CD14-positive monocyte (primary cell): Measurements from ENCODE around the gene COL4A2. TPM values are rescaled to one million over a fixed set of nuclear protein-coding genes. Genes with fewer than 3 reads are reported as not detected.

ENCODE experiments used
- DNase-seq, 3 donors: peaks; one replicate each; pipeline ENCODE4 v3.0.0-alpha.2; 2011 to 2022
- H2AFZ ChIP-seq: 2 replicates; pipeline ENCODE4 v1.6.0; 2012; ENCODE audit warnings: mild to moderate bottlenecking, low read depth, low read length, inconsistent platforms; ENCODE audit not compliant: insufficient read depth, poor library complexity, severe bottlenecking
- H3K27ac ChIP-seq, 2 donors: 1 replicate in 1 of 2; 2 replicates in 1 of 2; pipeline ENCODE4 v1.5.1; 2012 to 2013; ENCODE audit warnings: low read length in 2 of 2, control low read depth in 1 of 2, inconsistent platforms in 1 of 2, low read depth in 1 of 2, mild to moderate bottlenecking in 1 of 2
- H3K27me3 ChIP-seq, 2 donors: one replicate each; pipeline versions ENCODE4 v1.6.0 to v1.6.1; 2011 to 2013; ENCODE audit warnings: low read length in 2 of 2; ENCODE audit not compliant: control insufficient read depth in 2 of 2, insufficient read depth in 2 of 2
- H3K36me3 ChIP-seq, 2 donors: replicated peaks in 1 of 2; 1 replicate in 1 of 2; 2 replicates in 1 of 2; pipeline versions ENCODE4 v1.5.1 to v1.6.1; 2012 to 2013; ENCODE audit warnings: low read length in 2 of 2, control low read depth in 1 of 2, inconsistent platforms in 1 of 2, mild to moderate bottlenecking in 1 of 2; ENCODE audit not compliant: insufficient read depth in 2 of 2, control insufficient read depth in 1 of 2
- H3K4me1 ChIP-seq, 2 donors: 1 replicate in 1 of 2; 2 replicates in 1 of 2; pipeline versions ENCODE4 v1.5.1 to v1.6.1; 2012 to 2013; ENCODE audit warnings: low read length in 2 of 2, control low read depth in 1 of 2, inconsistent platforms in 1 of 2, mild to moderate bottlenecking in 1 of 2, moderate library complexity in 1 of 2; ENCODE audit not compliant: insufficient read depth in 2 of 2, control insufficient read depth in 1 of 2
- H3K4me2 ChIP-seq: replicated peaks from 2 replicates; pipeline ENCODE3; 2012; ENCODE audit warnings: low read length, moderate library complexity, mild to moderate bottlenecking; ENCODE audit not compliant: poor library complexity, severe bottlenecking; ENCODE audit errors: extremely low read depth
- H3K4me3 ChIP-seq, 3 experiments: fragments of 200-600 bp in 1 of 3; sonication (generic) in 1 of 3; replicated peaks in 1 of 3; 1 replicate in 2 of 3; 2 replicates in 1 of 3; pipeline ENCODE4 v1.5.1; 2011 to 2013; ENCODE audit warnings: low read length in 3 of 3, mild to moderate bottlenecking in 3 of 3, control low read depth in 2 of 3, low read depth in 2 of 3, inconsistent platforms in 1 of 3, moderate library complexity in 1 of 3
- H3K79me2 ChIP-seq: 2 replicates; pipeline ENCODE4 v1.6.0; 2012; ENCODE audit warnings: mild to moderate bottlenecking, control low read depth, inconsistent platforms, low read length, moderate library complexity; ENCODE audit not compliant: insufficient read depth
- H3K9ac ChIP-seq: 2 replicates; pipeline ENCODE4 v1.6.0; 2017; ENCODE audit warnings: low read length, mild to moderate bottlenecking; ENCODE audit not compliant: insufficient read depth, poor library complexity, severe bottlenecking
- H3K9me3 ChIP-seq, 2 donors: replicated peaks in 1 of 2; 1 replicate in 1 of 2; 2 replicates in 1 of 2; pipeline versions ENCODE4 v1.5.1 to v1.6.1; 2012 to 2013; ENCODE audit warnings: low read length in 2 of 2, control low read depth in 1 of 2; ENCODE audit not compliant: control insufficient read depth in 1 of 2, insufficient read depth in 1 of 2
- H4K20me1 ChIP-seq: 2 replicates; pipeline ENCODE4 v1.6.0; 2012; ENCODE audit warnings: mild to moderate bottlenecking, low read length, control low read depth, moderate library complexity; ENCODE audit not compliant: insufficient read depth
- H3K27ac Mint-ChIP-seq, 7 donors: one replicate each; pipeline ENCODE4 v1.8.0; 2020; ENCODE audit warnings: mild to moderate bottlenecking in 7 of 7, mixed read lengths in 7 of 7, moderate library complexity in 6 of 7, inconsistent platforms in 2 of 7
- H3K27me3 Mint-ChIP-seq, 3 donors: one replicate each; pipeline ENCODE4 v1.8.0; 2021 to 2022; ENCODE audit warnings: low read depth in 3 of 3, mild to moderate bottlenecking in 3 of 3, mixed read lengths in 3 of 3, moderate library complexity in 3 of 3, inconsistent platforms in 1 of 3
- H3K36me3 Mint-ChIP-seq, 2 donors: one replicate each; pipeline ENCODE4 v1.8.0; 2020; ENCODE audit warnings: mixed read lengths in 2 of 2, inconsistent platforms in 1 of 2, mild to moderate bottlenecking in 1 of 2
- H3K4me1 Mint-ChIP-seq: one replicate; pipeline ENCODE4 v1.8.0; 2020; ENCODE audit warnings: mild to moderate bottlenecking, mixed read lengths
- H3K4me3 Mint-ChIP-seq, 2 donors: one replicate each; pipeline ENCODE4 v1.8.0; 2020; ENCODE audit warnings: mild to moderate bottlenecking in 2 of 2, mixed read lengths in 2 of 2, moderate library complexity in 1 of 2
- H3K9me3 Mint-ChIP-seq, 7 donors: one replicate each; pipeline ENCODE4 v1.8.0; 2020 to 2022; ENCODE audit warnings: mixed read lengths in 7 of 7, mild to moderate bottlenecking in 6 of 7, moderate library complexity in 6 of 7, inconsistent platforms in 2 of 7
- CTCF ChIP-seq: fragments of 200-600 bp; IDR thresholded peaks from one replicate; pipeline ENCODE4 v1.8.0; 2022; ENCODE audit warnings: antibody characterized with exemption, mild to moderate bottlenecking
- WGBS: methylation state at CpG from one replicate; pipeline ENCODE4 v1.1.5; 2013; ENCODE audit warnings: missing lambda C conversion rate; ENCODE audit not compliant: insufficient coverage; 5-methylcytosine and 5-hydroxymethylcytosine counted together
- intact Hi-C, 2 donors: fragments of 100-400 bp; cut with micrococcal nuclease; formaldehyde crosslinking; loops; one replicate each; pipeline versions ENCODE4 v1.15.0 to v1.15.1; 2023
- polyA plus RNA-seq, 3 donors: library from polyadenylated mRNA; depleted of rRNA in 1 of 3; unstranded in 2 of 3; stranded (reverse) in 1 of 3; fragments of 300-500 nt in 2 of 3; fragments of >200 nt in 1 of 3; fragmentation: Illumina TruSeq in 2 of 3; gene quantifications; 1 replicate in 2 of 3; 2 replicates in 1 of 3; pipeline ENCODE4 v1.2.3, GENCODE V29; 2012 to 2021

The COL4A2 gene
- polyA plus RNA-seq, 3 donors = not detected

- no peak overlapping the region for H3K4me2 ChIP-seq
- H3K27me3 Mint-ChIP-seq = peaks cover 7 to 21% (median 11%) of the 10 kb centered on the region in 3 donors
- H3K27me3 ChIP-seq = no peaks in the 10 kb centered on the region
- 91% methylated on average over 8 of the region's 8 CpGs for WGBS
- no peak overlapping the region for H3K27ac ChIP-seq
- H3K4me3 Mint-ChIP-seq = no peak overlapping the region
- H2AFZ ChIP-seq = no peak overlapping the region
- H3K4me1 Mint-ChIP-seq = no peaks in the 10 kb centered on the region
- H4K20me1 ChIP-seq = no peaks in the 10 kb centered on the region
- no peaks in the 10 kb centered on the region for H3K4me1 ChIP-seq
- no peaks in the 10 kb centered on the region for H3K36me3 ChIP-seq
- H3K79me2 ChIP-seq = no peaks in the 10 kb centered on the region
- no peaks in the 10 kb centered on the region for H3K36me3 Mint-ChIP-seq
- no peak overlapping the region for H3K4me3 ChIP-seq
- DNase-seq = no peak
- no peaks in the 10 kb centered on the region for H3K9me3 ChIP-seq
- H3K9me3 Mint-ChIP-seq = peaks cover 0 to 6% (median 0%) of the 10 kb centered on the region in 7 donors
- intact Hi-C loops = no loop called here
- no peak overlapping the region for H3K27ac Mint-ChIP-seq
- TF ChIP-seq CTCF = no peak
- no peak overlapping the region for H3K9ac ChIP-seq
Measured at GRCh38 chr13:110352735-110353134, 45.7 kb downstream of the COL4A2 start.

- no peaks in the 10 kb centered on the region for H3K36me3 Mint-ChIP-seq
- no peak overlapping the region for H3K9ac ChIP-seq
- 85% methylated on average over 3 of the region's 13 CpGs for WGBS
- H3K4me1 Mint-ChIP-seq = no peaks in the 10 kb centered on the region
- no peak overlapping the region for H3K4me2 ChIP-seq
- no peak overlapping the region for H3K27ac Mint-ChIP-seq
- no peaks in the 10 kb centered on the region for H3K36me3 ChIP-seq
- no peaks in the 10 kb centered on the region for H3K4me1 ChIP-seq
- TF ChIP-seq CTCF = no peak
- H4K20me1 ChIP-seq = no peaks in the 10 kb centered on the region
- no peak for DNase-seq
- no peaks in the 10 kb centered on the region for H3K9me3 ChIP-seq
- no peaks in the 10 kb centered on the region for H3K27me3 ChIP-seq
- no peak overlapping the region for H2AFZ ChIP-seq
- no peak overlapping the region for H3K27ac ChIP-seq
- intact Hi-C loops = no loop called here
- no peak overlapping the region for H3K4me3 ChIP-seq
- H3K4me3 Mint-ChIP-seq = no peak overlapping the region
- H3K27me3 Mint-ChIP-seq = peaks cover 7 to 21% (median 11%) of the 10 kb centered on the region in 3 donors
- H3K79me2 ChIP-seq = no peaks in the 10 kb centered on the region
- peaks cover 0 to 6% (median 0%) of the 10 kb centered on the region in 7 donors for H3K9me3 Mint-ChIP-seq
Measured at GRCh38 chr13:110353339-110353977, 46.4 kb downstream of the COL4A2 start.
